WTC11 (cell line): Measurements from ENCODE around the gene LNX2. TPM values are rescaled to one million over a fixed set of nuclear protein-coding genes. Genes with fewer than 3 reads are reported as not detected.

Experiments
- ATAC-seq: fragments of 200-7000 bp; cut with Tn5 transposase; 2 replicates; pipeline ENCODE4 v1.10.0; 2021; ENCODE audit warnings: mild to moderate bottlenecking, moderate library complexity
- CTCF ChIA-PET: fragments of 300-600 bp; sonication (Branson Sonifier 250); formaldehyde crosslinking; loops from one replicate; lab custom pipeline; 2021; ENCODE audit warnings: antibody characterized with exemption; lab: Charles Lee
- POLR2A ChIA-PET: fragments of 350-600 bp; sonication (Branson Sonifier 250); formaldehyde crosslinking; loops from one replicate; lab custom pipeline; 2021; ENCODE audit warnings: antibody characterized with exemption; lab: Charles Lee
- DNase-seq: peaks from one replicate; pipeline ENCODE4 v3.0.0; 2021; ENCODE audit warnings: low spot score
- H3K27ac Mint-ChIP-seq: 2 replicates; pipeline ENCODE4 v1.8.0; 2021; ENCODE audit warnings: mixed read lengths
- H3K27me3 Mint-ChIP-seq: 2 replicates; pipeline ENCODE4 v1.8.0; 2021; ENCODE audit warnings: low read depth, mild to moderate bottlenecking, moderate library complexity, mixed read lengths
- H3K36me3 Mint-ChIP-seq: 2 replicates; pipeline ENCODE4 v1.8.0; 2021; ENCODE audit warnings: mixed read lengths
- H3K4me1 Mint-ChIP-seq: 2 replicates; pipeline ENCODE4 v1.8.0; 2022; ENCODE audit warnings: mixed read lengths
- H3K4me3 Mint-ChIP-seq: 2 replicates; pipeline ENCODE4 v1.8.0; 2021; ENCODE audit warnings: mild to moderate bottlenecking, moderate library complexity, mixed read lengths
- H3K9me3 Mint-ChIP-seq: 2 replicates; pipeline ENCODE4 v1.8.0; 2021; ENCODE audit warnings: mixed read lengths
- CREB1 ChIP-seq: sonication (generic); formaldehyde crosslinking; IDR thresholded peaks from 2 replicates; pipeline ENCODE4 v1.8.0; 2023; ENCODE audit warnings: mild to moderate bottlenecking, missing genetic modification reagents
- ELF4 ChIP-seq: sonication (generic); formaldehyde crosslinking; IDR thresholded peaks from 2 replicates; pipeline ENCODE4 v1.8.1; 2022; ENCODE audit warnings: low read depth, mild to moderate bottlenecking, moderate library complexity, missing genetic modification reagents
- ETV6 ChIP-seq: sonication (generic); formaldehyde crosslinking; IDR thresholded peaks from 2 replicates; pipeline ENCODE4 v1.8.1; 2022; ENCODE audit warnings: mild to moderate bottlenecking, missing genetic modification reagents
- FOXK1 ChIP-seq: sonication (generic); formaldehyde crosslinking; IDR thresholded peaks from 2 replicates; pipeline ENCODE4 v1.8.0; 2022; ENCODE audit warnings: mild to moderate bottlenecking, moderate library complexity, missing genetic modification reagents
- GTF2I ChIP-seq: fragments of 250-450 bp; sonication (Bioruptor Pico); conservative IDR thresholded peaks from 2 replicates; pipeline ENCODE4 v1.4.0; 2021; ENCODE audit warnings: mild to moderate bottlenecking
- JUN ChIP-seq: sonication (generic); formaldehyde crosslinking; IDR thresholded peaks from 2 replicates; pipeline ENCODE4 v1.8.0; 2023; ENCODE audit warnings: mild to moderate bottlenecking, missing genetic modification reagents
- MYBL2 ChIP-seq: sonication (generic); formaldehyde crosslinking; IDR thresholded peaks from 2 replicates; pipeline ENCODE4 v1.8.1; 2023; ENCODE audit warnings: mild to moderate bottlenecking, moderate library complexity, missing genetic modification reagents
- NR2C2 ChIP-seq: sonication (generic); formaldehyde crosslinking; IDR thresholded peaks from 2 replicates; pipeline ENCODE4 v1.8.0; 2022; ENCODE audit warnings: mild to moderate bottlenecking, missing genetic modification reagents
- PREB ChIP-seq: sonication (generic); formaldehyde crosslinking; IDR thresholded peaks from 2 replicates; pipeline ENCODE4 v1.8.1; 2022; ENCODE audit warnings: mild to moderate bottlenecking, missing genetic modification reagents, moderate library complexity, borderline replicate concordance
- RORB ChIP-seq: fragments of 250-450 bp; sonication (Bioruptor Pico); IDR thresholded peaks from 2 replicates; pipeline ENCODE4 v1.9.0; 2021; ENCODE audit warnings: mild to moderate bottlenecking
- TEAD4 ChIP-seq: sonication (generic); formaldehyde crosslinking; IDR thresholded peaks from 2 replicates; pipeline ENCODE4 v1.8.0; 2022; ENCODE audit warnings: mild to moderate bottlenecking, missing genetic modification reagents
- ZBTB21 ChIP-seq: sonication (generic); formaldehyde crosslinking; IDR thresholded peaks from 2 replicates; pipeline ENCODE4 v1.8.1; 2023; ENCODE audit warnings: mild to moderate bottlenecking, missing genetic modification reagents, borderline replicate concordance
- ZMAT4 ChIP-seq: fragments of 250-450 bp; sonication (Bioruptor Pico); IDR thresholded peaks from 2 replicates; pipeline ENCODE4 v1.9.0; 2021; ENCODE audit warnings: mild to moderate bottlenecking
- ZNF219 ChIP-seq: sonication (generic); formaldehyde crosslinking; IDR thresholded peaks from 2 replicates; pipeline ENCODE4 v1.8.0; 2023; ENCODE audit warnings: missing genetic modification reagents, mild to moderate bottlenecking, borderline replicate concordance
- ZNF232 ChIP-seq: sonication (generic); formaldehyde crosslinking; IDR thresholded peaks from 2 replicates; pipeline ENCODE4 v1.8.0; 2022; ENCODE audit warnings: mild to moderate bottlenecking, missing genetic modification reagents
- ZNF423 ChIP-seq: fragments of 250-450 bp; sonication (Bioruptor Pico); IDR thresholded peaks from 2 replicates; pipeline ENCODE4 v2.1.2; 2022; ENCODE audit warnings: mild to moderate bottlenecking, moderate library complexity
- ZNF425 ChIP-seq: fragments of 250-450 bp; sonication (Bioruptor Pico); conservative IDR thresholded peaks from 2 replicates; pipeline ENCODE4 v1.9.0; 2021; ENCODE audit warnings: mild to moderate bottlenecking
- total RNA-seq: library from RNA; stranded (reverse); gene quantifications from 3 replicates; pipeline ENCODE4 v1.2.3, GENCODE V29; 2021
- TF ChIP-seq, protein P1 (sequence below): sonication (generic); formaldehyde crosslinking; IDR thresholded peaks from 2 replicates; pipeline ENCODE4 v1.8.1; 2023; ENCODE audit warnings: mild to moderate bottlenecking, moderate library complexity, missing genetic modification reagents
- TF ChIP-seq, protein P2 (sequence below): sonication (generic); formaldehyde crosslinking; IDR thresholded peaks from 2 replicates; pipeline ENCODE4 v1.8.1; 2022; ENCODE audit warnings: low read depth, missing genetic modification reagents, borderline replicate concordance

LNX2 gene
- total RNA-seq, 1 experiment from 2014 or later, result 10.1 TPM

DNA sequence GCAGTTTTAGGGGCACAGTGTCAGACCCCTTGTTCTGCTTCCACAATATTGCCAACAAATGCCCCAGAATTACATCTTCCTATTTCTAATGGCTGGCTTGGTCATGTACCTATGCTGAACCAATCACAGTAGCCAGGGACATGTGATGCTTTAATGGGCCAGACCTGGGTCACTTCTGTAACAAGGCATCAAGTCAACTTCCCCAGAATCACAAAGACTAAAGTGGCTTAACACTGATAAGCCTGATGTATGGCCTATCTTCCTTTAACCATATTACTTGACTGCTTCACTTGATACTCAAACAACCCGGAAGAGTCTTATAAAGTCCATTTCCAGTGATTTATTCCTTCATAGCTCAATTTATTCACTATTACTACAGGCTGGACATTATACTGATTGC, 19.6 kb downstream of the LNX2 start:
- Mint-ChIP-seq H3K27me3 (no peaks in the 10 kb centered on the region), H3K4me3 (no peak overlapping the region), H3K27ac (no peak overlapping the region), H3K4me1 (peaks cover 34% of the 10 kb centered on the region), H3K9me3 (no peaks in the 10 kb centered on the region), H3K36me3 (no peaks in the 10 kb centered on the region)
- no peak for DNase-seq
- POLR2A ChIA-PET, result no interaction called here
- CTCF ChIA-PET, result no interaction called here
- no peak for ATAC-seq
- TF ChIP-seq ZNF219 (no peak), MYBL2 (CRISPR knock-in tag) (no peak), TEAD4 (CRISPR knock-in tag) (no peak), GTF2I (CRISPR knock-in tag) (no peak), ZBTB21 (CRISPR knock-in tag) (no peak), JUN (CRISPR knock-in tag) (no peak), PREB (no peak), ELF4 (CRISPR knock-in tag) (no peak), CREB1 (CRISPR knock-in tag) (no peak), RORB (CRISPR knock-in tag) (no peak)
- TF ChIP-seq, protein P1, sequence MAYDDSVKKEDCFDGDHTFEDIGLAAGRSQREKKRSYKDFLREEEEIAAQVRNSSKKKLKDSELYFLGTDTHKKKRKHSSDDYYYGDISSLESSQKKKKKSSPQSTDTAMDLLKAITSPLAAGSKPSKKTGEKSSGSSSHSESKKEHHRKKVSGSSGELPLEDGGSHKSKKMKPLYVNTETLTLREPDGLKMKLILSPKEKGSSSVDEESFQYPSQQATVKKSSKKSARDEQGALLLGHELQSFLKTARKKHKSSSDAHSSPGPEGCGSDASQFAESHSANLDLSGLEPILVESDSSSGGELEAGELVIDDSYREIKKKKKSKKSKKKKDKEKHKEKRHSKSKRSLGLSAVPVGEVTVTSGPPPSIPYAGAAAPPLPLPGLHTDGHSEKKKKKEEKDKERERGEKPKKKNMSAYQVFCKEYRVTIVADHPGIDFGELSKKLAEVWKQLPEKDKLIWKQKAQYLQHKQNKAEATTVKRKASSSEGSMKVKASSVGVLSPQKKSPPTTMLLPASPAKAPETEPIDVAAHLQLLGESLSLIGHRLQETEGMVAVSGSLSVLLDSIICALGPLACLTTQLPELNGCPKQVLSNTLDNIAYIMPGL (CRISPR knock-in tag), result no peak

DNA sequence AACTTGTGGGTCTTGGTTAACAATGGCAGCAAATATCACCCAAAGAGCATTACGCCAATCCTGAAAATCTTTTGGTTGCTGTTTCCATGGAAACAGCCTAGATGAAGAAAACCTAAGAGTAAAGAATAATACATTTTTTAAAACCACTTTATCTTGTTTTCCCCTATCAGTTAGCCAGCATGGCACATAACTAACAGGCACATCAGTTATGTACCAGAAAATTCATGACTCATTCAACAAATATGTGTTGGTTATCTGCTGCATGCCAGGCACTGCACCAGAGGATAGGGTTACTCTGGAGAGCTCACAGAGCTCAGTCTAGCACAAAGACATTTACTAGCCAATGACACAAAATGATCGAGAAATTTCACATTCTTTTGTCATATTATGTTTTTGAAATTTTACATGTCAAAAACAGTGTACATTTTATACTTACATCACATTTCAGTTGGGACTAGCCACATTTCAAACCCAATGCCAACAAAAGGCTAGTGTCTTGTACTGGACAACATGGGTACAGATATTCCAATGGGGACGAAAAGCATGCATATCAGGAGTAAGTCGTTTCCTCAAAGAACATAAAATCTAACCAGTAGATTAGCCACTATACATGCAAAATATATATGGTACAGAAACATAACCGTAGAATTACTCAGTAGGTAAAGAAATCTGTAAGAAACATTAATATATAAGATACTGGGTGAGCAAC, 20.3 kb downstream of the LNX2 start:
- no peaks in the 10 kb centered on the region for H3K27me3 Mint-ChIP-seq
- ChIA-PET POLR2A (no interaction called here), CTCF (interaction anchor here (1.0 kb wide), 1 partner anchor 238 kb away, joined by 3 read pairs; no protein-coding TSS in a partner anchor)
- no peak overlapping the region for H3K27ac Mint-ChIP-seq
- H3K9me3 Mint-ChIP-seq, result no peaks in the 10 kb centered on the region
- H3K36me3 Mint-ChIP-seq, result no peaks in the 10 kb centered on the region
- TF ChIP-seq, protein P1 (CRISPR knock-in tag), result no peak
- TF ChIP-seq ELF4 (CRISPR knock-in tag) (no peak), ETV6 (CRISPR knock-in tag) (no peak), ZNF423 (no peak), NR2C2 (CRISPR knock-in tag) (no peak), TEAD4 (CRISPR knock-in tag) (no peak), ZNF232 (CRISPR knock-in tag) (no peak), FOXK1 (CRISPR knock-in tag) (no peak), ZMAT4 (CRISPR knock-in tag) (no peak)
- ATAC-seq (peak; percentile 57), DNase-seq (no peak)
- peaks cover 33% of the 10 kb centered on the region for H3K4me1 Mint-ChIP-seq
- no peak overlapping the region for H3K4me3 Mint-ChIP-seq

GRCh38 chr13:27599096-27599495, 21.2 kb downstream of the LNX2 start:
- CTCF ChIA-PET, result interaction anchor here (0.8 kb wide), 1 partner anchor 237 kb away, joined by 3 read pairs; no protein-coding TSS in a partner anchor
- no peaks in the 10 kb centered on the region for H3K27me3 Mint-ChIP-seq
- POLR2A ChIA-PET, result no interaction called here
- H3K4me3 Mint-ChIP-seq, result no peak overlapping the region
- ATAC-seq (no peak), DNase-seq (no peak)
- H3K4me1 Mint-ChIP-seq, result peaks cover 27% of the 10 kb centered on the region
- H3K36me3 Mint-ChIP-seq, result no peaks in the 10 kb centered on the region
- no peak for TF ChIP-seq ZNF425 (CRISPR knock-in tag)
- TF ChIP-seq, protein P2, sequence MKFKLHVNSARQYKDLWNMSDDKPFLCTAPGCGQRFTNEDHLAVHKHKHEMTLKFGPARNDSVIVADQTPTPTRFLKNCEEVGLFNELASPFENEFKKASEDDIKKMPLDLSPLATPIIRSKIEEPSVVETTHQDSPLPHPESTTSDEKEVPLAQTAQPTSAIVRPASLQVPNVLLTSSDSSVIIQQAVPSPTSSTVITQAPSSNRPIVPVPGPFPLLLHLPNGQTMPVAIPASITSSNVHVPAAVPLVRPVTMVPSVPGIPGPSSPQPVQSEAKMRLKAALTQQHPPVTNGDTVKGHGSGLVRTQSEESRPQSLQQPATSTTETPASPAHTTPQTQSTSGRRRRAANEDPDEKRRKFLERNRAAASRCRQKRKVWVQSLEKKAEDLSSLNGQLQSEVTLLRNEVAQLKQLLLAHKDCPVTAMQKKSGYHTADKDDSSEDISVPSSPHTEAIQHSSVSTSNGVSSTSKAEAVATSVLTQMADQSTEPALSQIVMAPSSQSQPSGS (CRISPR knock-in tag), result no peak
- H3K27ac Mint-ChIP-seq, result no peak overlapping the region
- no peaks in the 10 kb centered on the region for H3K9me3 Mint-ChIP-seq
